ENCODE data around the gene ZNF133. TPM values are rescaled to one million over a fixed set of nuclear protein-coding genes. Genes with fewer than 3 reads are reported as not detected.

The ZNF133 gene
- total RNA-seq, 1 donor from 2014 or later: 0.85 TPM

DNA sequence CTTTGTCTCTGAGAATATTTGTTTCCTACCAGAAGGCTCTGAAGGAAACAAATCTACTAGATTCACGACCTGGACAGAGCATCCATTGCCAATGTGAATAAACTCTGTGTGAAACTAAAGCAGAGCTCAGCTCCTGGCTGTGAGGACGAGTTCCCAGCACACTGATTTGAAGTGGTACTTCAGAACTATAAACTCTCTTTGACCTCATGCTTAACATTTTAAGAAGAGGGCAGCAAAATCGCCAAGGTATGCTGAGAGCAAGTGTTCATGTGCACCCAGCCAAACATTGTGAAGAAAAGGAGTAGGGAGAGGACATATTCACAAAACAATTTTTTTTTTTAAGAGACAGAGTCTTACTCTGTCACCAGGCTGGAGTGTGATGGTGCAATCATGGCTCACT, 33.7 kb upstream of the ZNF133 start:
- no peaks in the 10 kb centered on the region for H3K9me3 ChIP-seq
- H3K4me3 ChIP-seq: no peak overlapping the region
- no peaks in the 10 kb centered on the region for H3K36me3 ChIP-seq
- no peaks in the 10 kb centered on the region for H3K27me3 ChIP-seq
- TF ChIP-seq, protein P1, sequence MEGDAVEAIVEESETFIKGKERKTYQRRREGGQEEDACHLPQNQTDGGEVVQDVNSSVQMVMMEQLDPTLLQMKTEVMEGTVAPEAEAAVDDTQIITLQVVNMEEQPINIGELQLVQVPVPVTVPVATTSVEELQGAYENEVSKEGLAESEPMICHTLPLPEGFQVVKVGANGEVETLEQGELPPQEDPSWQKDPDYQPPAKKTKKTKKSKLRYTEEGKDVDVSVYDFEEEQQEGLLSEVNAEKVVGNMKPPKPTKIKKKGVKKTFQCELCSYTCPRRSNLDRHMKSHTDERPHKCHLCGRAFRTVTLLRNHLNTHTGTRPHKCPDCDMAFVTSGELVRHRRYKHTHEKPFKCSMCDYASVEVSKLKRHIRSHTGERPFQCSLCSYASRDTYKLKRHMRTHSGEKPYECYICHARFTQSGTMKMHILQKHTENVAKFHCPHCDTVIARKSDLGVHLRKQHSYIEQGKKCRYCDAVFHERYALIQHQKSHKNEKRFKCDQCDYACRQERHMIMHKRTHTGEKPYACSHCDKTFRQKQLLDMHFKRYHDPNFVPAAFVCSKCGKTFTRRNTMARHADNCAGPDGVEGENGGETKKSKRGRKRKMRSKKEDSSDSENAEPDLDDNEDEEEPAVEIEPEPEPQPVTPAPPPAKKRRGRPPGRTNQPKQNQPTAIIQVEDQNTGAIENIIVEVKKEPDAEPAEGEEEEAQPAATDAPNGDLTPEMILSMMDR (IDR thresholded peaks at IDR 0.05): no peak
- no peak for DNase-seq (ENCODE audit: low spot score in 2 of 2)
- no peaks in the 10 kb centered on the region for H3K4me1 ChIP-seq
- intact Hi-C loops (cut with DNase I): no loop called here
- H3K27ac ChIP-seq: no peak overlapping the region

GRCh38 chr20:18255526-18255925, 32.8 kb upstream of the ZNF133 start:
- H3K36me3 ChIP-seq: no peaks in the 10 kb centered on the region
- DNase-seq (ENCODE audit: low spot score in 2 of 2): no peak
- intact Hi-C loops (cut with DNase I): no loop called here
- no peak overlapping the region for H3K4me3 ChIP-seq
- no peaks in the 10 kb centered on the region for H3K9me3 ChIP-seq
- TF ChIP-seq, protein P1 (IDR thresholded peaks at IDR 0.05): no peak
- no peak overlapping the region for H3K27ac ChIP-seq
- no peaks in the 10 kb centered on the region for H3K27me3 ChIP-seq
- no peaks in the 10 kb centered on the region for H3K4me1 ChIP-seq

GRCh38 chr20:18256440-18257090, 31.8 kb upstream of the ZNF133 start:
- TF ChIP-seq, protein P1 (IDR thresholded peaks at IDR 0.05): no peak
- H3K27me3 ChIP-seq: no peaks in the 10 kb centered on the region
- no peak for DNase-seq (ENCODE audit: low spot score in 2 of 2)
- H3K27ac ChIP-seq: no peak overlapping the region
- H3K4me3 ChIP-seq: no peak overlapping the region
- H3K9me3 ChIP-seq: no peaks in the 10 kb centered on the region
- no peaks in the 10 kb centered on the region for H3K36me3 ChIP-seq
- intact Hi-C loops (cut with DNase I): no loop called here
- no peaks in the 10 kb centered on the region for H3K4me1 ChIP-seq

- Histone ChIP-seq H3K4me1 (no peaks in the 10 kb centered on the region), H3K27me3 (no peaks in the 10 kb centered on the region), H3K36me3 (no peaks in the 10 kb centered on the region), H3K9me3 (no peaks in the 10 kb centered on the region), H3K27ac (no peak overlapping the region), H3K4me3 (no peak overlapping the region)
- TF ChIP-seq, protein P1 (IDR thresholded peaks at IDR 0.05): no peak
- no peak for DNase-seq (ENCODE audit: low spot score in 2 of 2)
- intact Hi-C loops (cut with DNase I): no loop called here
Measured at GRCh38 chr20:18258126-18258860, 30.0 kb upstream of the ZNF133 start.

- Histone ChIP-seq H3K27ac (no peak overlapping the region), H3K9me3 (no peaks in the 10 kb centered on the region), H3K4me3 (no peak overlapping the region), H3K27me3 (no peaks in the 10 kb centered on the region), H3K36me3 (no peaks in the 10 kb centered on the region), H3K4me1 (no peaks in the 10 kb centered on the region)
- intact Hi-C loops (cut with DNase I): no loop called here
- no peak for DNase-seq (ENCODE audit: low spot score in 2 of 2)
- TF ChIP-seq, protein P1 (IDR thresholded peaks at IDR 0.05): no peak
Measured at GRCh38 chr20:18259730-18260129, 28.6 kb upstream of the ZNF133 start.

Measured in ascending aorta (tissue), 2 donors.